Measurements from ENCODE around the gene NHS.

The NHS gene

GRCh38 chrX:17740137-17741122, 365.4 kb downstream of the NHS start:
- DNase-seq = no peak

- no peak for DNase-seq
Measured at GRCh38 chrX:17741123-17741511, 366.1 kb downstream of the NHS start.

- DNase-seq = no peak
Measured at GRCh38 chrX:17743913-17744312, 368.9 kb downstream of the NHS start.

GRCh38 chrX:17744896-17745523, 370.0 kb downstream of the NHS start:
- no peak for DNase-seq

- DNase-seq = no peak
Measured at GRCh38 chrX:17747692-17748091, 372.7 kb downstream of the NHS start.

- DNase-seq = no peak
Measured at GRCh38 chrX:17748684-17749083, 373.7 kb downstream of the NHS start.

- DNase-seq = no peak
Measured at GRCh38 chrX:17750436-17750835, 375.4 kb downstream of the NHS start.

- no peak for DNase-seq
Measured at GRCh38 chrX:17758382-17758781, 383.4 kb downstream of the NHS start.

GRCh38 chrX:17759990-17760389, 385.0 kb downstream of the NHS start:
- no peak for DNase-seq

- DNase-seq = no peak
Measured at GRCh38 chrX:17767734-17768133, 392.7 kb downstream of the NHS start.

- DNase-seq = no peak
Measured at GRCh38 chrX:17768997-17769396, 394.0 kb downstream of the NHS start.

GRCh38 chrX:17769701-17770269, 394.8 kb downstream of the NHS start:
- DNase-seq = no peak

GRCh38 chrX:17773221-17773876, 398.3 kb downstream of the NHS start:
- no peak for DNase-seq

GRCh38 chrX:17774053-17774452, 399.1 kb downstream of the NHS start:
- DNase-seq = no peak

GRCh38 chrX:17778997-17779396, 404.0 kb downstream of the NHS start:
- no peak for DNase-seq

GRCh38 chrX:17779434-17779833, 404.4 kb downstream of the NHS start:
- DNase-seq = no peak
